ENCODE measurements around the gene C10orf90. TPM values are rescaled to one million over a fixed set of nuclear protein-coding genes. Genes with fewer than 3 reads are reported as not detected.

C10orf90 gene
- polyA plus RNA-seq, 3 donors = not detected

GRCh38 chr10:126470991-126471390, 199.5 kb downstream of the C10orf90 start:
- no peak overlapping the region for H3K27ac ChIP-seq (ENCODE audit: low read depth in 1 of 2, low read length in 2 of 2)
- no peaks in the 10 kb centered on the region for H3K27me3 ChIP-seq (ENCODE audit: control insufficient read depth in 2 of 2, insufficient read depth in 2 of 2, low read length in 2 of 2)
- no peaks in the 10 kb centered on the region for H3K4me1 Mint-ChIP-seq
- WGBS (ENCODE audit: insufficient coverage) = 71% methylated on average over 5 of the region's 8 CpGs
- H3K27ac Mint-ChIP-seq = no peak overlapping the region
- no peak overlapping the region for H3K9ac ChIP-seq (ENCODE audit: insufficient read depth, low read length, poor library complexity, severe bottlenecking)
- no peak overlapping the region for H3K4me3 ChIP-seq (replicated peaks in 1 of 3; ENCODE audit: low read depth in 2 of 3, low read length in 3 of 3)
- H3K36me3 Mint-ChIP-seq = no peaks in the 10 kb centered on the region
- H3K4me3 Mint-ChIP-seq = no peak overlapping the region
- peaks cover 0 to 3% (median 0%) of the 10 kb centered on the region in 7 donors for H3K9me3 Mint-ChIP-seq
- no peaks in the 10 kb centered on the region for H3K36me3 ChIP-seq (replicated peaks in 1 of 2; ENCODE audit: control insufficient read depth in 1 of 2, insufficient read depth in 2 of 2, low read length in 2 of 2)
- H3K9me3 ChIP-seq (replicated peaks in 1 of 2; ENCODE audit: control insufficient read depth in 1 of 2, insufficient read depth in 1 of 2, low read length in 2 of 2) = no peaks in the 10 kb centered on the region
- no peak for TF ChIP-seq CTCF (IDR thresholded peaks at IDR 0.05)
- no peaks in the 10 kb centered on the region for H4K20me1 ChIP-seq (ENCODE audit: insufficient read depth, low read length)
- H3K79me2 ChIP-seq (ENCODE audit: insufficient read depth, low read length) = no peaks in the 10 kb centered on the region
- no peaks in the 10 kb centered on the region for H3K4me1 ChIP-seq (ENCODE audit: control insufficient read depth in 1 of 2, insufficient read depth in 2 of 2, low read length in 2 of 2)
- peaks cover 0 to 5% (median 5%) of the 10 kb centered on the region in 3 donors for H3K27me3 Mint-ChIP-seq (ENCODE audit: low read depth in 3 of 3)
- intact Hi-C loops (cut with micrococcal nuclease) = no loop called here
- H2AFZ ChIP-seq (ENCODE audit: insufficient read depth, low read depth, low read length, poor library complexity, severe bottlenecking) = no peak overlapping the region
- no peak overlapping the region for H3K4me2 ChIP-seq (replicated peaks; ENCODE audit: extremely low read depth, low read length, poor library complexity, severe bottlenecking)
- DNase-seq = no peak

GRCh38 chr10:126469692-126470091, 200.8 kb downstream of the C10orf90 start:
- Histone ChIP-seq H3K4me1 (ENCODE audit: control insufficient read depth in 1 of 2, insufficient read depth in 2 of 2, low read length in 2 of 2) (no peaks in the 10 kb centered on the region), H3K27me3 (ENCODE audit: control insufficient read depth in 2 of 2, insufficient read depth in 2 of 2, low read length in 2 of 2) (no peaks in the 10 kb centered on the region), H3K79me2 (ENCODE audit: insufficient read depth, low read length) (no peaks in the 10 kb centered on the region), H2AFZ (ENCODE audit: insufficient read depth, low read depth, low read length, poor library complexity, severe bottlenecking) (no peak overlapping the region), H3K9ac (ENCODE audit: insufficient read depth, low read length, poor library complexity, severe bottlenecking) (no peak overlapping the region), H3K9me3 (replicated peaks in 1 of 2; ENCODE audit: control insufficient read depth in 1 of 2, insufficient read depth in 1 of 2, low read length in 2 of 2) (no peaks in the 10 kb centered on the region), H3K27ac (ENCODE audit: low read depth in 1 of 2, low read length in 2 of 2) (no peak overlapping the region), H4K20me1 (ENCODE audit: insufficient read depth, low read length) (no peaks in the 10 kb centered on the region), H3K4me2 (replicated peaks; ENCODE audit: extremely low read depth, low read length, poor library complexity, severe bottlenecking) (no peak overlapping the region), H3K36me3 (replicated peaks in 1 of 2; ENCODE audit: control insufficient read depth in 1 of 2, insufficient read depth in 2 of 2, low read length in 2 of 2) (no peaks in the 10 kb centered on the region), H3K4me3 (replicated peaks in 1 of 3; ENCODE audit: low read depth in 2 of 3, low read length in 3 of 3) (no peak overlapping the region)
- Mint-ChIP-seq H3K4me1 (no peaks in the 10 kb centered on the region), H3K36me3 (no peaks in the 10 kb centered on the region), H3K27me3 (ENCODE audit: low read depth in 3 of 3) (peaks cover 0 to 5% (median 5%) of the 10 kb centered on the region in 3 donors), H3K27ac (no peak overlapping the region), H3K4me3 (no peak overlapping the region), H3K9me3 (peaks cover 0 to 3% (median 0%) of the 10 kb centered on the region in 7 donors)
- DNase-seq = no peak
- no peak for TF ChIP-seq CTCF (IDR thresholded peaks at IDR 0.05)
- 82% methylated on average over 5 of the region's 5 CpGs for WGBS (ENCODE audit: insufficient coverage)
- intact Hi-C loops (cut with micrococcal nuclease) = no loop called here
